ENCODE data around the gene IGFBP5.

GRCh38 chr2:216633616-216634369 is 61.6 kb downstream of the IGFBP5 start:
- no peak for TF ChIP-seq CTCF (IDR thresholded peaks at IDR 0.05; ENCODE audit: insufficient read depth, low read length)
- TF ChIP-seq GABPA (IDR thresholded peaks at IDR 0.05; ENCODE audit: low read depth) = no peak
- TF ChIP-seq REST (IDR thresholded peaks at IDR 0.05; ENCODE audit: insufficient replicate concordance, low read depth) = no peak
- TF ChIP-seq POLR2AphosphoS5 (IDR thresholded peaks at IDR 0.05; ENCODE audit: low read depth) = no peak
- TF ChIP-seq SPI1 (IDR thresholded peaks at IDR 0.05; ENCODE audit: borderline replicate concordance, low read depth) = no peak
